Vagina (tissue), 2 donors: ENCODE measurements around the gene PON3. TPM values are rescaled to one million over a fixed set of nuclear protein-coding genes. Genes with fewer than 3 reads are reported as not detected.
"Not testable (repeated sequence)": the region's sequence is repeated elsewhere in the genome, so short reads cannot be mapped to it uniquely, and the experiment has no call there.

Experiments used
- DNase-seq, 2 donors: peaks; one replicate each; pipeline ENCODE4 v3.0.0-alpha.2; 2017; ENCODE audit errors: extremely low spot score in 2 of 2
- H3K27ac ChIP-seq: fragments of 200-600 bp; sonication (generic); one replicate; pipeline ENCODE4 v1.5.1; 2019
- H3K27me3 ChIP-seq: fragments of 200-600 bp; sonication (generic); one replicate; pipeline ENCODE4 v1.5.1; 2019
- H3K36me3 ChIP-seq, 2 donors: fragments of 200-600 bp; sonication (generic); one replicate each; pipeline ENCODE4 v1.5.1; 2017 to 2019
- H3K4me1 ChIP-seq: fragments of 200-600 bp; sonication (generic); one replicate; pipeline ENCODE4 v1.5.1; 2019
- H3K4me3 ChIP-seq, 2 donors: fragments of 200-600 bp; sonication (generic); 1 replicate in 1 of 2; 2 replicates in 1 of 2; pipeline ENCODE4 v1.5.1; 2016 to 2019
- H3K9me3 ChIP-seq: fragments of 200-600 bp; sonication (generic); one replicate; pipeline ENCODE4 v1.5.1; 2019
- CTCF ChIP-seq, 3 experiments: fragments of 450-650 bp in 2 of 3; fragments of 200-600 bp in 1 of 3; sonication (generic) in 1 of 3; IDR thresholded peaks; one replicate each; pipeline ENCODE4 v1.5.1; 2017 to 2019; ENCODE audit warnings: antibody characterized with exemption in 3 of 3, mild to moderate bottlenecking in 2 of 3, moderate library complexity in 2 of 3
- POLR2A ChIP-seq, 2 donors: fragments of 450-650 bp; IDR thresholded peaks; one replicate each; pipeline ENCODE4 v1.6.1; 2017; ENCODE audit warnings: antibody characterized with exemption in 2 of 2, mild to moderate bottlenecking in 2 of 2, moderate library complexity in 2 of 2
- POLR2AphosphoS5 ChIP-seq, 2 donors: sonication (generic); formaldehyde crosslinking; IDR thresholded peaks; one replicate each; pipeline ENCODE4 v1.9.0; 2017; ENCODE audit warnings: antibody characterized with exemption in 2 of 2, mild to moderate bottlenecking in 2 of 2, low read depth in 1 of 2; ENCODE audit not compliant: insufficient read depth in 1 of 2
- intact Hi-C: fragments of 100-400 bp; cut with DNase I; formaldehyde crosslinking; loops from one replicate; pipeline ENCODE4 v1.15.1; 2023
- total RNA-seq: library from RNA; depleted of rRNA; stranded (reverse); fragments of >200 nt; gene quantifications from one replicate; pipeline ENCODE4 v1.2.3, GENCODE V29; 2016

The PON3 gene
- total RNA-seq, 1 donor from 2014 or later: 3.9 TPM

- TF ChIP-seq POLR2A (IDR thresholded peaks at IDR 0.05): no peak
- TF ChIP-seq CTCF (IDR thresholded peaks at IDR 0.05): no peak
- TF ChIP-seq POLR2AphosphoS5 (IDR thresholded peaks at IDR 0.05; ENCODE audit: insufficient read depth in 1 of 2, low read depth in 1 of 2): no peak
These were observed 6.7 kb downstream of the PON3 start for GRCh38 chr7:95389516-95389915.

GRCh38 chr7:95379457-95379856 is 16.7 kb downstream of the PON3 start:
- H3K4me1 ChIP-seq, intact Hi-C loops, H3K9me3 ChIP-seq, H3K4me3 ChIP-seq, DNase-seq, H3K27ac ChIP-seq, H3K36me3 ChIP-seq, H3K27me3 ChIP-seq: not testable (repeated sequence)

More at GRCh38 chr7:95389516-95389915, 6.7 kb downstream of the PON3 start:
- Histone ChIP-seq H3K9me3 (no peaks in the 10 kb centered on the region), H3K27ac (no peak overlapping the region), H3K4me3 (no peak overlapping the region), H3K27me3 (no peaks in the 10 kb centered on the region), H3K4me1 (no peaks in the 10 kb centered on the region), H3K36me3 (no peaks in the 10 kb centered on the region)
- no peak for DNase-seq
- intact Hi-C loops: no loop called here

GRCh38 chr7:95376632-95377400 is 19.4 kb downstream of the PON3 start:
- no peaks in the 10 kb centered on the region for H3K36me3 ChIP-seq
- DNase-seq: no peak

GRCh38 chr7:95375591-95376257 is 20.5 kb downstream of the PON3 start:
- no peaks in the 10 kb centered on the region for H3K27me3 ChIP-seq
- no peak for DNase-seq
- no peak overlapping the region for H3K4me3 ChIP-seq
- TF ChIP-seq POLR2A (IDR thresholded peaks at IDR 0.05) (no peak), POLR2AphosphoS5 (IDR thresholded peaks at IDR 0.05; ENCODE audit: insufficient read depth in 1 of 2, low read depth in 1 of 2) (no peak), CTCF (IDR thresholded peaks at IDR 0.05) (no peak)
- no peaks in the 10 kb centered on the region for H3K36me3 ChIP-seq
- H3K27ac ChIP-seq: no peak overlapping the region
- peaks cover 5% of the 10 kb centered on the region for H3K9me3 ChIP-seq
- intact Hi-C loops: no loop called here
- no peaks in the 10 kb centered on the region for H3K4me1 ChIP-seq

More at GRCh38 chr7:95376632-95377400, 19.4 kb downstream of the PON3 start:
- no peak overlapping the region for H3K27ac ChIP-seq
- H3K4me1 ChIP-seq: no peaks in the 10 kb centered on the region
- intact Hi-C loops: no loop called here
- H3K9me3 ChIP-seq: peaks cover 5% of the 10 kb centered on the region
- no peak for TF ChIP-seq CTCF (IDR thresholded peaks at IDR 0.05)
- no peaks in the 10 kb centered on the region for H3K27me3 ChIP-seq
- H3K4me3 ChIP-seq: no peak overlapping the region

GRCh38 chr7:95373323-95373722 is 22.9 kb downstream of the PON3 start:
- Histone ChIP-seq H3K9me3 (no peaks in the 10 kb centered on the region), H3K36me3 (no peaks in the 10 kb centered on the region), H3K27me3 (no peaks in the 10 kb centered on the region), H3K4me1 (no peaks in the 10 kb centered on the region), H3K4me3 (no peak overlapping the region), H3K27ac (no peak overlapping the region)
- no peak for DNase-seq
- no peak for TF ChIP-seq CTCF (IDR thresholded peaks at IDR 0.05)
- no peak for TF ChIP-seq POLR2A (IDR thresholded peaks at IDR 0.05)
- TF ChIP-seq POLR2AphosphoS5 (IDR thresholded peaks at IDR 0.05; ENCODE audit: insufficient read depth in 1 of 2, low read depth in 1 of 2): no peak
- intact Hi-C loops: no loop called here
